Measurements from ENCODE around the gene TLR3.
A peak's percentile ranks its signal among the peaks of the same experiment; 100 is the strongest.
"Not testable (repeated sequence)": the region's sequence is repeated elsewhere in the genome, so short reads cannot be mapped to it uniquely, and the experiment has no call there.

TLR3 gene

GRCh38 chr4:186029571-186030398, 39.2 kb upstream of the TLR3 start:
- Histone ChIP-seq H3K4me3 (peak overlapping the region; percentile 24 to 26), H3K9me3 (no peaks in the 10 kb centered on the region), H3K36me3 (no peaks in the 10 kb centered on the region), H3K27me3 (no peaks in the 10 kb centered on the region), H3K4me1 (peaks cover 0 to 65% (median 42%) of the 10 kb centered on the region in 4 donors), H3K27ac (peak overlapping the region; percentile 73 to 83)
- TF ChIP-seq CTCF (IDR thresholded peaks at IDR 0.05), result no peak
- DNase-seq, result peak; percentile 86 to 97
- intact Hi-C loops (cut with DNase I; ENCODE audit: low total_unique reads), result loop anchor here (5.0 kb wide), 2 partner anchors 257 to 827 kb away; partner anchors contain the start of gene CFAP97

GRCh38 chr4:186030399-186030775, 38.6 kb upstream of the TLR3 start:
- H3K4me1 ChIP-seq, result peaks cover 0 to 59% (median 39%) of the 10 kb centered on the region in 4 donors
- intact Hi-C loops (cut with DNase I; ENCODE audit: low total_unique reads), result no loop called here
- TF ChIP-seq CTCF (IDR thresholded peaks at IDR 0.05), result no peak
- no peak for DNase-seq
- no peaks in the 10 kb centered on the region for H3K9me3 ChIP-seq
- no peaks in the 10 kb centered on the region for H3K36me3 ChIP-seq
- no peaks in the 10 kb centered on the region for H3K27me3 ChIP-seq
- peak overlapping the region; percentile 73 to 83 for H3K27ac ChIP-seq
- H3K4me3 ChIP-seq, result peak overlapping the region; percentile 24 to 26

DNA sequence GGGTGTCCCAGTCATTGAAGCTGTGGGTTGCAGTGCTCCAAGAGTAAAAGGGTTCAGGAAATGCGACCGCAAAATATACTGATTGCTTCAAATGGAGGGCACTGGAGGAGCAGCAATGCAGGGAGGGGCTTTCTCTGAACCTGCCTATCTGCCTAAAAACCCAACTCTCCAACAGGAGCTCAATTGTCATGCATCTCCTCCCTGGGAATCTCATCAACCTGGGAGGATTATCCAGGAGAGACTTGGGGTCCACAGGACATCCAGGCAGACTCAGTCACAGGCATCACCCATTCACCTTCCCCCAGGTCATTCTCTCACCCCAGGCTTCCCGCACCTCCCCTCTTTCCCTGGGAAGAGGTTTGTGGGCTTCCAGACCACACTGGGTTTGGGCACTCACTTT, 38.2 kb upstream of the TLR3 start:
- Histone ChIP-seq H3K27me3 (no peaks in the 10 kb centered on the region), H3K4me1 (peaks cover 0 to 55% (median 36%) of the 10 kb centered on the region in 4 donors), H3K4me3 (peak overlapping the region in 1 of 2 donors; percentile 26), H3K27ac (peak overlapping the region; percentile 73 to 83), H3K36me3 (no peaks in the 10 kb centered on the region), H3K9me3 (no peaks in the 10 kb centered on the region)
- intact Hi-C loops (cut with DNase I; ENCODE audit: low total_unique reads), result no loop called here
- TF ChIP-seq CTCF (IDR thresholded peaks at IDR 0.05), result no peak
- DNase-seq, result no peak

GRCh38 chr4:186032259-186032658, 36.7 kb upstream of the TLR3 start:
- intact Hi-C loops (cut with DNase I; ENCODE audit: low total_unique reads), result no loop called here
- DNase-seq, result no peak
- Histone ChIP-seq H3K4me3 (no peak overlapping the region), H3K4me1 (peaks cover 0 to 40% (median 25%) of the 10 kb centered on the region in 4 donors), H3K36me3 (no peaks in the 10 kb centered on the region), H3K9me3 (no peaks in the 10 kb centered on the region), H3K27ac (peak overlapping the region in 1 of 2 donors; percentile 15), H3K27me3 (no peaks in the 10 kb centered on the region)
- no peak for TF ChIP-seq CTCF (IDR thresholded peaks at IDR 0.05)

- intact Hi-C loops (cut with DNase I; ENCODE audit: low total_unique reads), result no loop called here
- peaks cover 0 to 42% (median 27%) of the 10 kb centered on the region in 4 donors for H3K4me1 ChIP-seq
- peak overlapping the region in 1 of 2 donors; percentile 15 for H3K27ac ChIP-seq
Measured at GRCh38 chr4:186033027-186033426, 35.9 kb upstream of the TLR3 start.

DNA sequence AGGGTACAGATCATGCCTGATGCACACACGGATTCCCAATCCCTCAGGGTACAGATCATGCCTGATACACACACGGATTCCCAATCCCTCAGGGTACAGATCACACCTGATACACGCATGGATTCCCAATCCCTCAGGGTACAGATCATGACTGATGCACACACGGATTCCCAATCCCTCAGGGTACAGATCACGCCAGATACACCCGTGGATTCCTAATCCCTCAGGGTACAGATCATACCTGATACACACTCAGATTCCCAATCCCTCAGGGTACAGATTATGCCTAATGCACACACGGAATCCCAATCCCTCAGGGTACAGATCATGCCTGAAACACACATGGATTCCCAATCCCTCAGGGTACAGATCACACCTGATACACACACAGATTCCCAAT, 34.3 kb upstream of the TLR3 start:
- peaks cover 0 to 40% (median 26%) of the 10 kb centered on the region in 4 donors for H3K4me1 ChIP-seq
- intact Hi-C loops (cut with DNase I; ENCODE audit: low total_unique reads); H3K4me3 ChIP-seq: not testable (repeated sequence)

More at GRCh38 chr4:186033027-186033426, 35.9 kb upstream of the TLR3 start:
- no peak overlapping the region for H3K4me3 ChIP-seq
- H3K36me3 ChIP-seq, result no peaks in the 10 kb centered on the region
- H3K9me3 ChIP-seq, result no peaks in the 10 kb centered on the region
- no peaks in the 10 kb centered on the region for H3K27me3 ChIP-seq
- DNase-seq, result no peak
- no peak for TF ChIP-seq CTCF (IDR thresholded peaks at IDR 0.05)

More for the DNA sequence above, 34.3 kb upstream of the TLR3 start:
- DNase-seq, H3K27ac ChIP-seq, H3K27me3 ChIP-seq, H3K9me3 ChIP-seq, H3K36me3 ChIP-seq: not testable (repeated sequence)

Data from tibial artery (tissue), 4 donors.